ENCODE data around the gene SELENOF.

GRCh38 chr1:86829321-86829720, 84.6 kb downstream of the SELENOF start:
- TF ChIP-seq CTCF (IDR thresholded peaks at IDR 0.05; ENCODE audit: low read depth, low read length): no peak
- no peak for TF ChIP-seq POLR2A (IDR thresholded peaks at IDR 0.05; ENCODE audit: extremely low read depth, insufficient read length)
